Suppressor macrophage treated with lipopolysaccharide for 1 hour (primary cell): ENCODE data around the gene MON1B.
"Not testable (repeated sequence)": the region's sequence is repeated elsewhere in the genome, so short reads cannot be mapped to it uniquely, and the experiment has no call there.

Experiments
- DNase-seq, 3 donors: peaks; one replicate each; pipeline ENCODE4 v3.0.0-alpha.2; 2020 to 2022

The MON1B gene

DNA sequence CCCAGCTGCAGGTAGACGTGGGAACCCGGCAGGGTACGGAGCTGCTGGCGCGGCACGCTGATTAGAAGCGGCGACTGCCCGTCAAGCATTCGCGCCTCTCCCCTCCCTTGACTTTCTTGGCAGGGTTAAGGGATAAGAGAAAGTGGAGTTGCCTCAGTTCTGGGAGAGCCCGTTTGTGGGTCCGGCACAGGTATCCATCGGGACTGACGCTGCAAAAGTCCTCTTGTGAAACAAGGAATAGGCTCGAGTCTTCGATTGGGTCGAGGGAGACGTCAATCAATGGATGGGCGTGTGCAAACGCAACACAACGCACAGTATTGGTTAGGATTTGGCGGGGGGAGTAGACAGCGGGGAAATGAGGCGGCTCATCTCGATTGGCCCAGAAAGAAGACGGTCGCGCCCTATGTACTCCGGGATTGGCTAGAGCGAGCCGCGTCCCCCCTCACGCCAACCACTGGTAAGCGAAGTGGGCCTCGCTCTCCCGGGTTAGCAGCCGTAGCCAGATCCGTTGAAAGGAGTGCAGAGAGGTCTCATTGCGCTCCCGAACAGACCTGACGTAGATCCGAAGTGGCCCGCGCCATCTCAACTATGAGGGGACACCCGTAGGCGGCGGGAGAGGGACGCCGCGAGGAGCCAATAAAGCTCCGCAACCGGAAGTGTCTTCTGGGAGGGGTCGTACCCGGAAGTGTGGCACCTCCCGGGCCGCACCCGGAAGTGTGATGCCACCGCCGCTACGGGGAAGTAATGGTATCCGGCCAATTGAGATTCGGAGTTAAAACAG, at the start of gene MON1B:
MON1B (plus strand) TSS at position 713 of the 781 bp plus-strand sequence. CDS start 296 bp downstream, outside the sequence.
- DNase-seq = peak; percentile 96 to 98 (median 97)

- DNase-seq = no peak
Measured at GRCh38 chr16:77143364-77143763, 47.6 kb upstream of the MON1B start.

GRCh38 chr16:77148121-77148520, 42.9 kb upstream of the MON1B start:
- no peak for DNase-seq

GRCh38 chr16:77157346-77158058, 33.5 kb upstream of the MON1B start:
- no peak for DNase-seq

- DNase-seq = no peak
Measured at GRCh38 chr16:77158293-77158692, 32.7 kb upstream of the MON1B start.

- no peak for DNase-seq
Measured at GRCh38 chr16:77165006-77165405, 26.0 kb upstream of the MON1B start.

GRCh38 chr16:77165536-77166236, 25.3 kb upstream of the MON1B start:
- DNase-seq = not testable (repeated sequence)

DNA sequence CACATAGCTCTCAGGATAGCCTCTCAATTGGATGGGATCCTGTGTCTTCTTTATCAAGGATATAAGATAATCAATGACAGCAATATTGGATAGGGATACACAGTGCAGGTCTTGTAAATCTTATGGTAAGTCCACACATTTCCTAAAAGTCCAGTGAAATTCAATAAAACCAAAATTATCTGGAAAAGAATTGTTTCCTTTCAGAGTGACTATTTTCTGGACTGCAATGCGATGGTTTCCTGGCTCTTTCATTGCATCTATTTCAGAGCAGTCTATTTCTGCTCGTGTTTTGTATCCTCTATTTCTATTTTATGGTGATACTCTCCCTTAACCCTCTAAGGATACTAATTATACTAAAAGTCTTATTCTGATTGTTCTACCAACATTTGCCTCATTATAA, 24.3 kb upstream of the MON1B start:
- DNase-seq = no peak

DNA sequence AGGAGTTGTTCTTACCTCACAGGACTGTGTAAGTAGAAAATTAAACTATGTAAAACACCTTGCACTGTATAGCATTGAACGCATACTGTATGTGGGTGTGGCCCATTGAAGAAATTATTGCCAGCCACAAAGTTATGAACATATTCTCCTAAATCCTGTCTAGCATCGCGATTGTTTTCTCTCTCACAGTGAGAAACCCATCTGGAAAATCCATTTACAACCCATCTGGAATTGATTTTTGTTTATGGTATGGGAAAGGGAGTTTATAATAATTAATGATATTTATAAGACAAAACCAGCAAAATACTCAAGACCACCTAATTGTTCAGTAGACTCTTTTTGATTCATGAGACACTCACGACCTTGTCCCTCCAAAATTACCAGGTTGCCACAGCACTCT, 22.1 kb upstream of the MON1B start:
- DNase-seq = no peak

- peak; percentile 65 to 75 (median 69) for DNase-seq
Measured at GRCh38 chr16:77169650-77170236, 21.2 kb upstream of the MON1B start.

DNA sequence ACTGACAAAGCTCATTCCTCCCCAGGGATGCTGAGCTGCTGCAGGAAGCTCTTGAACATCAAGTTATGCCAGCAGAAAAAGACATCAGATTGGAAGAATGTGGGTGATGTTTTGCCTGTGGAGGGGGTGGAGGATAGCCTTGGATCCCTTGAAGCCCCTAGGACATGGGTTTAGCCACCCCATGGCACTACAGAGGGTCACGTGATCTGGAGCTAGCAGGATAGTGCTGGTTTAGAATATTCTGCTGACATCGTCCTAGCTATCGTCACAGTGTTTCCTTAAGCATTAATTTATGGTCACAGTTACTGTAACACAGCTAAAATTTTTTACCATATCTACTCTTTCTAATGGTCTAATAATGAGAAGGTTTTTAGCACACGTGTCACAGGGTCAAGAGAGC, 20.2 kb upstream of the MON1B start:
- no peak for DNase-seq

GRCh38 chr16:77171745-77172635, 19.0 kb upstream of the MON1B start:
- DNase-seq = peak; percentile 64 to 73 (median 69)

DNA sequence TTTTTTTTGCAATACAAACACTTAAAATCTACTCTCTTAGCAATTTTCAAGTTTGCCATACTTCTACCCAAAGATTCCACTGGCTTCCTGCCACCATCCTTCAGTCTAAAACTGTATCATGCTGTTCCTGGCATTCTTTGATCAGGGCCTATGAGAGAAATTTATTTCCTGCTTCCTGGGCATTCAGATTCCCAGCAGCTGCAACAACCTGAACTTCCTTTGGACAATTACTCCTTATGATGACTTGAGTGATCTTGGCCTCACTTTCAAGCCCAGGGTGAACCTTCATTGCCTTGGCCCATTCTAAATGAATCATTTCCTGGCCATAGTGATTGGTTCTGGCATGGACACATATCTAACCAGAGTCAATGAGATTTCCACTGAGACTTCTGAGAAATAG, 18.0 kb upstream of the MON1B start:
- DNase-seq = no peak

DNA sequence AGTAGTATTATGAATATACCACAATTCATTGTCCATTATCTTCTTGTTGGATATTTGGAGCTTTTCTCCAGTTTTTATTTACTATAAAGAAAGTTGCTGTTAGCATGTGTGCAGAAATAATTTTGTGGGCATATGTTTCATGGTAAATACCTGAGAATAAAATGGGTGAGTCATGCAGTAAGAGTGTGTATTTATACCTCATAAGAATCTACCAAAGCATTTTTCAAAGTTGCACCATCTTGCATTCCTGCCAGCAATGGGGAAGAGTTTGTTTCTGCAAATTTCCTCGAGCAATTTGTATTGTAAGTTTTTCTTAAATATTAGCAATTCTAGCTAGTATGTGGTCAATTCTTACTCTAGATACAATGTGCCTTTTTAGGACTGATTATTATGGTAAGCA, 7.9 kb upstream of the MON1B start:
- no peak for DNase-seq

DNA sequence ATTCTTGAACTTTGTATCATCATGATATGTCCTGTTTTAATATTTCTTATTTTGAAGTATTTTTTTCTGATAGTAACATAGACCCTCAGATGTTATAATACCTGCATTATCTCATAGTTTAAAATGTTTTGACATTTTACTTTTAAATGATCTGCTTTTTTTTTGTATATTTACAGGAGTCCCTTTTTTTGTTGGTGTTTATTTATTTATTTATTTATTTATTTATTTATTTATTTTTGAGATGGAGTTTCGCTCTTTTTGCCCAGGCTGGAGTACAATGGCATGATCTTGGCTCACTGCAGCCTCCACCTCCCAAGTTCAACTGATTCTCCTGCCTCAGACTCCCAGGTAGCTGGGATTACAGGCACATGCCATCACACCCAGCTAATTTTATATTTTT, 4.7 kb upstream of the MON1B start:
- not testable (repeated sequence) for DNase-seq

DNA sequence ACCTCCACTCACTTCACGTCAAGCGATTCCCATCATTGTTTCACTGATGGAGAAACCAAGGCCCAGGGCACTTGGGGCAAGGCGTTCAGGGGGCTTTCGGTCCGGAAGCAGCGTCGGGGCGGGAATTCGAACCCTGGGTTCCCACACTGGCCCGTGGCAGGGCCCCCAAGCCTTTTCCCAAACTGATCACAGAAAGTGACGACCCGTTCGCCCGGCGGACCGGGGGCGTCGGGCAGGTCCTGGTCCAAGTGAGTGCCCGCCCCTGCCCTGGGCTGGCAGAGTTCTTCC, 856 bp upstream of the MON1B start:
- DNase-seq = peak in 1 of 3 donors; percentile 5

DNA sequence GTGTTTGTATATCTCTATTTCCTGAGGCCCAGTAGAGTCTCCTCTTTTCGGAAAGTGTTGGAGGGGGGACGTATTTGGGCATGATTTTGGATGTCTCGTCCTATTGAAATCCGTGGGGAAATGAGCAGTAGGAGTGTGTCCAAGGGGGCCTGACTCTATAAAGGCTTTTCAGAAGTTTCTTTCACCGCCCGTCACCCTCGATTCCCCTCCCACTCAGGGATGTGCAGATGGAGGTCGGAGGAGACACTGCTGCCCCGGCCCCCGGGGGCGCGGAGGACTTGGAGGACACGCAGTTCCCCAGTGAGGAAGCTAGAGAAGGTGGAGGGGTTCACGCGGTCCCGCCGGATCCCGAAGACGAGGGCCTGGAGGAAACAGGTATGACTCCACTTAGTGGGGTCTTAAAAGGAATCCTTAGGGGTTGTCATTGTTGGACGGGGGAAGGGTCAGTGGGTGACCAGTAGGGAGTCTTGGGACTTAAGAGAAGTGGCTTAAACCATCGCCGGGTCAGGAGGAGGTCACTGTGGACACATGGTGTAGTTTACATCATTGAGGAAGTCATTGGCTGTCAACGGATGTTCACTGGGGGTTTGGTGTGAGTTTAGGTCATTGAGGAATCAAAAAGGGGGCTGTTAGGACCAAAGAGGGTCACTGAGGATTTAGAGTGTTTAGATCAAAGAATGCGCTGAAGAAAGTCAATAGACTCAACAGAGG, 424 bp downstream of the MON1B start:
- peak; percentile 67 to 74 (median 71) for DNase-seq

- DNase-seq = no peak
Measured at GRCh38 chr16:77193377-77193776, 2.4 kb downstream of the MON1B start.

- no peak for DNase-seq
Measured at GRCh38 chr16:77194295-77195231, 3.6 kb downstream of the MON1B start.

DNA sequence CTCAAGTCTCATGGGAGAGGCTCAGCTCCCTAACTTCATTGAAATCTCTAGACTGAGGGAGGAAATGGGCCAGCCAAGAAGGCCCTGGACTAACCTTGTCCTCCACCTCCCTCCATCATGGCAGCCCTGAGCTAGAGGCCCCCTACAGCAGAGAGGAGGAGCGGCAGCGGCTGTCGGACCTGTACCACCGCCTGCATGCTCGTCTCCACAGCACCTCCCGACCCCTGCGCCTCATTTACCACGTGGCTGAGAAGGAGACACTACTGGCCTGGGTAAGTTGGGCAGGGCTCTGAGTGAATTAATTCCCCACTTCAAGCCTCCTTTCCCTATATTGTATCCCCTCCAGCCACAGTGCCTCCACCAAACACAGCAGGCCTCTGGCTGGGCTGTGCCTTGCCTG, 4.4 kb downstream of the MON1B start:
- no peak for DNase-seq

DNA sequence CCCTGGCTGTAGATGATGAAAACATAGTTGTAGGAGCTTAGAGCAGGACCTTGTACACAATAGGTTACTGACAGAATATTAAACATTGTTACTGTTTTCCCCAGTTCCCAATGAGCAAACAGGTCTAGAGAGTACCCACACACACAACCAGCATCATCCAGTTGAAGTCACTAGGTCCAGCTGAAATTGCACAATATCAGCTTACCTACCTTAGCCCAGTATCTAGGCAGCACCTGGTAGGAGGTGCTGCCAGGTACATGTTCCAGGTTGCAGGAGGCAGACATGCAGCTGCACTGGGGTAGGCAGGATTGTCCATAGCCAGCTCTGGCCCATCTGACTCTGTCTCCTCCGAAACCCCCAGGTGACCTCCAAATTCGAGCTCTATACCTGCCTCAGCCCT, 6.8 kb downstream of the MON1B start:
- DNase-seq = no peak
